SKM-1 (cell line): ENCODE measurements around the gene C12orf43.

Experiments used
- DNase-seq: peaks from one replicate; lab custom pipeline; 2025; ENCODE audit not compliant: unreplicated experiment; lab: John Stamatoyannopoulos, UW

Gene C12orf43

DNA sequence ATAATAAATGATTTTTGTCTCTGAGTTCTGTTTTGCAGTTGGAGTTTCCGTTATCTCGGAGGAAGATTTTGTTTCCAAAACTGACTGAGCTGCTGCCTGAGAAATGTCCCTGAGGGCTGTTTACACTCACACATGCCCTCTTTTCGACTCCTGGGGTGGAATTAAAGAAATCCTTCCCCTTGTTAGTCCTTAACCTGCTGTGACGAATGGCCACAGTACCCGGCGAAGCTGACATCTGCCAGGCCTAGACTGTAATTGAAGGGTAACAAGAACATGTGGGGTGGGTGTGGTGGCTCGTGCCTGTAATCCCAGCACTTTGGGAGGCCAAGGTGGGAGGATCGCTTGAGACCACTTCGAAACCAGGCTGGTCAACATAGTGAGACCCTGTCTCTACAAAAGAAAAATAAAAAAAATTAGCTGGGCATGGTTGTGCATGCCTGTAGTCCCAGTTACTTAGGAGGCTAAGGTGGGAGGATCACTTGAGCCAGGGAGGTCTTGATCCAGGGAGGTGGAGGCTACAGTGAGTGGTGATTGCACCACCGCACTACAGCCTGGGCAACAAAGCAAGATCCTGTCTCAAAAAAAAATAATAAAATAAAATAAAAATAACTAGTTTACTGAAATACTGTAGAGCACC lies 14.4 kb upstream of the C12orf43 start:
- DNase-seq: no peak

DNA sequence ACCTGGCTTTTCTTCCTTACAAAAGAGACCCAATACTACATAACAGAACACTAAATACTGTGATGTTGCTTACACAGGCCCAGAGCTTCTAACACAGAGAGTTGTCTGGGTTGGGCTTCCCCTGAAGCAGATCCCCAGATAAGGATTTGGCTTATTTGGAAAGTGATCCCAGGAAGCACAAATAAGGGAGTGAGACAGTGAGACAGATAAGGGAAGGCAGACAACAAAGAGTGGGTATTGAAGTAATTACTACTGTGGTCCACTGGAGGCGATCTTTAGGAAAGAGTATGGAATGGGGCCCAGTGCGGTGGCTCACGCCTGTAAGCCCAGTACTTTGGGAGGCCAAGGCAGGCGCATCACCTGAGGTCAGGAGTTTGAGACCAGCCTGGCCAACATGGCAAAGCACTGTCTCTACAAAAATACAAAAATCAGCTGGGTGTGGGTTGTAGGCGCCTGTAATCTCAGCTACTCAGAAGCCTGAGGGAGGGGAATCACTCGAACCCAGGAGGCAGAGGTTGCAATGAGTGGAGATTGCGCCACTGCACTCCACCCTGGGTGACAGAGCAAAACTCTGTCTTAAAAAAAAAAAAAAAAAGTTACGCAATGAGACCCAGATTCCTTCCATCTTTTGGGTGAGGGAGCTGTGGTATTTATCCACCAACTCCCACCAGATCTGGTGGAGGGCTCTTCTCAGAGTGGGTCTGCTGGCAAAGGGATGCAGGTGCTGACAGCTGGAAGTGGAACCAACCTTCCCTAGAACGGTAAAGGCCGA lies 10.2 kb upstream of the C12orf43 start:
- DNase-seq: no peak

DNA sequence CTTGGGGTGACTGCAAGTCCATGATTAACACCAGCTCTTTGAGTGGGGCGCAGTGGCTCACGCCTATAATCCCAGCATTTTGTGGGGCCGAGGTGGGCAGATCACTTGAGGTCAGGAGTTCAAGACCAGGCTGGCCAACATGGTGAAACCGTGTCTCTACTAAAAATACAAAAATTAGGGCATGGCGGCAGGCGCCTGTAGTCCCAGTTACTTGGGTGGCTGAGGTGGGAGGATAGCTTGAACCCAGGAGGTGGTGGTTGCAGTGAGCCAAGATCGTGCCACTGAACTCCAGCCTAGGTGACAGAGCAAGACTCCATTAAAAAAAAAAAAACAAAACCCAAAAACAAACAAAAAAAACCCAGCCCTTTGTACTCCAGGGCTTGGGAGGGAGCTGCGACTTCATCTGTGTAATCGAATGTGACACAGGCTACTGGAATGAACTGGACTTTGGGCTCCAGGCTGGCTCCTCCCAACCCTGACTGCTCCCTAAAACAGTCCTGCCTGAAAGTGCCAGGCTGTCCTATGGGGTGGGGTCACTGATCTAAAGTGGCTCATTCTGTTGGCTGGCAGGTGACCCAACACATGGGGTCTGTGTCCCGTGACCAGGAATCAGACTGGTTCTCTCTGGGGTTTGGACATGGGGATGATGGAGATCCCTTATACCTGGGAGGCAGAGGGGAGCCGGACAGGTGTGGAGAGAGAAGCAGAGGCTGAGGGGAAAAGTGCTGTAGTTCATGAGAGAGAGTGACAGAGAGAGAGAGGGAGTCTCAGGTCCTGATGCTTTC lies 9.3 kb upstream of the C12orf43 start:
- no peak for DNase-seq

DNA sequence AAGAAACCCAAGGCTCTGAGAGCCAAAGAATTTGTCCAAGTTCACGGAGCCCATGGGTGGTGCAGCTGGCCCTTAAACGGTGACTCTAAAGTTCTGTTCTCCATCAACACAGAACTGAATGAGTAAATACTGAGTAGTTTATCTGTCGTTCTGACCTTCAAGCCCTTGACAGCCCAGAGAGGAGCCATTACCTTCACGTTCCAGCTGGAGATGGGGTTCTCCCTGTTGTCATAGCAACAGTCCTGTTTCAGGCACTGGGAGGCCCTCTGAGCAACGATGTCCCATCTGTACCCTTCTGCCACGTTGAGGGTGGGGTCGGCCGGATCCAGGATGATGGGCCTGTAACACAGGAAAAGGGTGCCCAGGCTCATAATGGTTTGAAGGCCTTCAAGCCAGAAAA lies 7.5 kb upstream of the C12orf43 start:
- no peak for DNase-seq

GRCh38 chr12:121022713-121023112 lies 6.4 kb upstream of the C12orf43 start:
- DNase-seq: no peak

GRCh38 chr12:121021754-121022153 lies 5.5 kb upstream of the C12orf43 start:
- DNase-seq: no peak

DNA sequence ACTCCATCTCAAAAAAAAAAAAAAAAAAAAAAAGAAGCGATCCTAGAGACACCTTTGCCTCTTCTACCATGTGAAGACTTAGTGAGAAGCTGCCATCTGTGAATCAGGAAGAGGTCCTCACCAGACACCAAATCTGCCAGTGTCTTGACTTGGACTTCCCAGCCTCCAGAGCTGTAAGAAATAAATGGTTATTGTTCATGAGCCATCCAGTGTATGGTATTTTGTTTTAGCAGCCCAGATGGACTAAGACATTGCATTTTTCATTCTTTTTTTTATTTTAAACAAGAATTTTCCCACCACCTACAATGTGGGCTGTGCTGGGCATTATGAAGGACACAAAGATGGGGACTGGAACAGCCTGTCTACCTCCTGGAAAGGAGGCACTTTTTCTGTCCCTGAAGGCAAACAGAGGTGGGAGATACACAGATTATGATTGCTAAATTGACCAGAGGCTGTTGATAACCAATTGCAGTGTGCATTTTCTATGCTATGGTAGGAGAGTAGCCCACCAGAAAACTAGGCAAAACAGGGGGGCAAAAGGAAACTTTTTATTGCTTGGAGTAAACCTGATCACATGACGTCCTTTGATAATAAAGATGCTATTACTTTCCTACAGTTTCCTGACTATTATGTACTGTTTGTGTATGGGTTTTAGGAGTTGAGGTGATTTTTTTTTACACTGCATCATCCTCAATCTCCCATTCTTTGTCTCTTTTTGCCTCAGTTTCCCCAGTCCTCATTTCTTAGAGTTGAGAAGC lies 2.8 kb upstream of the C12orf43 start:
- DNase-seq: no peak

DNA sequence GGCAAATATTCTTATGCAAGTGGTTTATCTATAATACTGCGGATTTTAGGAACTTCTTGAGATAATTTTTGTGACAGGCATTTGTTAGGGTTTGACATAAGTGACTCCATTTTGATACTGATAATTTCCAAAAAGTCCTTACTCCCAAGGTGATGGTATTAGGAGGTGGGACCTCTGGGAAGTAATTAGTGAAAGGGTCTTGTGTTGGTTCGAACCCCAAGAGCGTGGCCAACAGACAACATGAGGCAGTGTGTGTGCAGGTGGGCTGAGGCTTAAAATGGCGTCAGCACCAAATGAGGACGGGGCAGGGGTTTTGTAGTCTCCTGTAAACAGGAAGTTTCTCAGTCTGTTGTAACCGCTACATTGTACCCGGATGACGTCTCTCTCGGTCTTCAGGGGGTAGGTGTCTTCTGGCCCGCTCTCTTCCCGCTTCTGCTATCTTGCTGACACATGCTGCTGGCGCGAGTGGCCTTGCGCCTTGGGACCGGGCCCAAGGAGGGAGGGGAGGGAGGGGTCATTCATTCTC lies 1.7 kb upstream of the C12orf43 start:
- DNase-seq: no peak

GRCh38 chr12:121013715-121014114 lies 2.6 kb downstream of the C12orf43 start:
- no peak for DNase-seq

GRCh38 chr12:121011820-121012219 lies 4.5 kb downstream of the C12orf43 start:
- DNase-seq: no peak

DNA sequence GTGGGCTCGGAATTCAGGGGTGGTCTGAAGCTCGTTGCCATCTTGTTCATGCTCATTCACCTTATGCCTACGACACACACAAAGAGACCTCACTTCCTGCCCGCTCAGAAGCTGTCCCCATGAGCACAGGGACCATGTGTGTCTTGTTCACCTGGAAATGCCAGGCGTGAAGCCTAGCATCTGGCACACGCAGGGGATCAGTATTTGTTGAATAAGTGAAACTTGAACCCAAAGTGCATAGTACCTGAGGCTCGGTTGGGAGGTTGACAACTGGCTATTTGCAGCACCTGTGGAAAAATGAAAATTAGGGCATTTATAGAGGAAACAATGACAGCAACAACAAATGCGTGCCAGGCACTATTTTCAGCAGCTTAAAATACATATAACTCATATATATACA lies 5.4 kb downstream of the C12orf43 start:
- DNase-seq: no peak

DNA sequence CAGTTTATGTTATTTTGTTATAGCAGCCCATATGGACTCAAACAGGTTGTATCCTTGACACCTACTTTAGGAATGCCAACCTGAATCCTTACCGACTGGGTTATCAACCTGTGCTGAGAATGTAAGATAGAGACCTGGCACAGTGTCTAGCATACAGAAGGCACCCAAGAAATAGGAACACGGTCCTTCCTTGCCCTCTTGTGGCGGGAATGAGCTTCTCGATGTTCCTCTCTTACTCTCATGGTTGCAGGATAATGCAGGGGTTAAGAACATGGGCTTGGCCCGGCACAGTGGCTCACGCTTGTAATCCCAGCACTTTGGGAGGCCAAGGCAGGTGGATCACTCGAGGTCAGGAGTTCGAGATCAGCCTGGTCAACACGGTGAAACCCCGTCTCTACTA lies 6.5 kb downstream of the C12orf43 start:
- no peak for DNase-seq

DNA sequence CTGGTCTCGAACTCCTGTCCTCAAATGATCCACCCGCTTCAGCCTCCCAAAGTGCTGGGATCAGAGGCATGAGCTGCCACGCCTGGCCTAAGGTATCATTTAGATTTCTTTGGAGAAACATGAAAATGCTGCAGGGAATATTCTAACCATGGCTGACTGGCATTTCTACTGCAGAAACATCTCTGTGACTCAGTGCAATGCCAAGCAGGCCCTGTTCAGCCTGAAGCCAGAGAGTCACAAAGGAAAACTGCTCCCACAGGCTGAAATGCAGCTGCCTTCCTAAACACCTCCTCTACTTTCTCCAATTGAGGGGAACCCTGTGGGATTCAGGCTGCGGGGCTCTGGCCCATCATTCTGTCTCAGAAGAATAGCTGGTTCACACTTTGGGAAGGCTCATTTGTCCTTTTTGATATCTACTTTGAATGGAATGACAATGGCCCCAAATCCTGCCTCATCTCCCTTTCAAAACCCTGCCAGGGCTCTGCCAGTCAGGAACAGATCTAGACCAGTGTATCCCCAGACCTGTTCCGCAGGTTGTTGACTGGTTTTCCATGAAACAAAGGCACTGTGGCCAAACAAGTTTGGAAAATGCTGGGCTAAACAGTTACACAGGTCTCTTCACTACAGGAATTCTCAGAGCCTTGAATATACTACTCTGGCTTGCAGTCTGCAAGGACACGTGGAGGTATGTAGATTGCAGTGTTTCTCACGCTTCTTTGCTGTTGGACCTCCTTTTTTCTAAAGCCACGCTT lies 7.8 kb downstream of the C12orf43 start:
- no peak for DNase-seq

GRCh38 chr12:121005346-121005815 lies 10.9 kb downstream of the C12orf43 start:
- no peak for DNase-seq

DNA sequence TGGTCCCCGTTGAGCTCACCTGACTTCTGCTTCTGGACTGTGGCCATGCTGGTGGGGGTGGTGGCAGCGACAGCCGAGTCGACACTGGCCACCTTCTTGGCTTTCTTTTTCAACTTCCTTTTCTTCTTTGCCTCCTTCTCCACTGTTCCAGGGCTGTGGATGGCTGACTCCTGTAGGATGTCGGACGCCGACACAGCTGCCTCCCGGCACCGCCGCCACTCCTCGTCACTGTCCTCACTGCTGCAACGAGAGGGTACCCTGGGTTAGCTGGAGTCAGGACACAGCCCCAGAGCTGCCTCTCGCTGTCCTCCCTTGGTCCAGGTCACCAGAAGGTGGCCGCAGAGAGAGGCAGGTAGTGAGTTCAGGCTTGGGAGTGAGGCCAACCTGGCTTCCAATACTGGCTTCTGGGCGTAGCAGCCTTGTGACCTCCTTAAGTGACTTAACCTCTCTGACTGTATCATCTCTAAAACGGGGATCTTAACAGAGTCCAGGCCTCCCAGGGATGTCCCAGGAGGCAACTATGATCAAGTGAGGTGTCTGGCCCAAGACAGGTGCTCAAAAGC lies 12.0 kb downstream of the C12orf43 start:
- DNase-seq: no peak

- DNase-seq: no peak
Observed at GRCh38 chr12:121003650-121004049, 12.6 kb downstream of the C12orf43 start.

DNA sequence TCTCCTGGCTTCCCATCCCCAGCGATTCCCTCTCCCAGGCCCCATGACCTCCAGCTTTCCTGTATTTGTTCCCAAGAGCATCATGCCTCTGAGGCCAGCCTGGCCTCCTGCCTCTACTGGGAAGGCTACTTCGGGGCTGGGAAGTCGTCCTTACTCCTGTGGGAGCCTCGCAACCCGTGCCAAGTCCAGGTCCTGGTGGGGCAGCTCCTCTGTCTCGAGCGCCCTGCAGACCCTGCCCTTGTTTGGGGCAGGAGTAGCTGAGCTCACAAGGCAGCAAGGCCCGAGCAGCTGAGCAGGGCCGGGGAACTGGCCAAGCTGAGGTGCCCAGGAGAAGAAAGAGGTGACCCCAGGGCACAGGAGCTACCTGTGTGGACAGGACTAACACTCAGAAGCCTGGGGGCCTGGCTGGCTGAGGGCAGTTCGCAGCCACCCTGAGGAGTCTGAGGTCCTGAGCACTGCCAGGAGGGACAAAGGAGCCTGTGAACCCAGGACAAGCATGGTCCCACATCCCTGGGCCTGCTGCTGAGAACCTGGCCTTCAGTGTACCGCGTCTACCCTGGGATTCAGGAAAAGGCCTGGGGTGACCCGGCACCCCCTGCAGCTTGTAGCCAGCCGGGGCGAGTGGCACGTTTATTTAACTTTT lies 14.3 kb downstream of the C12orf43 start:
- DNase-seq: no peak

- no peak for DNase-seq
Observed at GRCh38 chr12:121001060-121001459, 15.2 kb downstream of the C12orf43 start.

GRCh38 chr12:121000530-121000929 lies 15.8 kb downstream of the C12orf43 start:
- no peak for DNase-seq
